Loucy (cell line): ENCODE measurements around the gene P4HB.

ENCODE experiments used
- H2AFZ ChIP-seq: fragments of 200-600 bp; sonication (generic); 2 replicates; pipeline ENCODE4 v1.6.0; 2016; ENCODE audit warnings: antibody characterized with exemption, mild to moderate bottlenecking, low read length, moderate library complexity
- H3F3A ChIP-seq: fragments of 200-600 bp; 2 replicates; pipeline ENCODE4 v1.6.0; 2016; ENCODE audit warnings: antibody characterized with exemption, low read depth, mild to moderate bottlenecking
- H3K27me3 ChIP-seq: fragments of 200-600 bp; sonication (generic); 2 replicates; pipeline ENCODE4 v1.6.1; 2014; ENCODE audit warnings: low read length, mild to moderate bottlenecking; ENCODE audit not compliant: insufficient read depth, poor library complexity, severe bottlenecking
- H3K36me3 ChIP-seq: fragments of 200-600 bp; sonication (generic); 2 replicates; pipeline ENCODE4 v1.6.1; 2016; ENCODE audit warnings: low read length; ENCODE audit not compliant: insufficient read depth
- H3K4me1 ChIP-seq: fragments of 200-600 bp; sonication (generic); 2 replicates; pipeline ENCODE4 v1.5.1; 2014; ENCODE audit warnings: low read length, mild to moderate bottlenecking; ENCODE audit not compliant: insufficient read depth, poor library complexity, severe bottlenecking
- H3K4me2 ChIP-seq: fragments of 200-600 bp; sonication (generic); 2 replicates; pipeline ENCODE4 v1.6.0; 2014; ENCODE audit warnings: antibody characterized with exemption, low read length, low read depth, mild to moderate bottlenecking; ENCODE audit not compliant: poor library complexity, severe bottlenecking
- H3K4me3 ChIP-seq: fragments of 200-600 bp; sonication (generic); 2 replicates; pipeline ENCODE4 v1.5.1; 2014; ENCODE audit warnings: low read length, mild to moderate bottlenecking, mixed read lengths; ENCODE audit not compliant: poor library complexity, severe bottlenecking
- H3K79me2 ChIP-seq: fragments of 200-600 bp; sonication (generic); 2 replicates; pipeline ENCODE4 v1.6.1; 2014; ENCODE audit warnings: low read length; ENCODE audit not compliant: insufficient read depth
- H3K9ac ChIP-seq: fragments of 200-600 bp; sonication (generic); 2 replicates; pipeline ENCODE4 v1.6.0; 2014; ENCODE audit warnings: mild to moderate bottlenecking, low read depth, low read length, moderate library complexity; ENCODE audit not compliant: poor library complexity, severe bottlenecking
- H3K9me2 ChIP-seq: fragments of 200-600 bp; sonication (generic); replicated peaks from 2 replicates; pipeline ENCODE4 v1.6.1; 2016; ENCODE audit warnings: low read depth, low read length, mixed read lengths
- H3K9me3 ChIP-seq: fragments of 200-600 bp; sonication (generic); 2 replicates; pipeline ENCODE4 v1.6.1; 2014; ENCODE audit warnings: mild to moderate bottlenecking, antibody characterized with exemption, low read length, low read depth; ENCODE audit not compliant: insufficient read depth
- H4K20me1 ChIP-seq: fragments of 200-600 bp; sonication (generic); 2 replicates; pipeline ENCODE4 v1.6.0; 2014; ENCODE audit warnings: antibody characterized with exemption, low read length, mild to moderate bottlenecking; ENCODE audit not compliant: insufficient read depth, poor library complexity, severe bottlenecking
- EZH2phosphoT487 ChIP-seq: fragments of 200-600 bp; IDR thresholded peaks from 2 replicates; pipeline ENCODE4 v1.6.1; 2018; ENCODE audit warnings: antibody characterized with exemption, mild to moderate bottlenecking, moderate library complexity, borderline replicate concordance
- TF ChIP-seq, protein P1 (sequence below): fragments of 200-600 bp; sonication (generic); conservative IDR thresholded peaks from 2 replicates; pipeline ENCODE4 v1.5.1; 2014; ENCODE audit warnings: mild to moderate bottlenecking, antibody characterized with exemption, low read length

Gene P4HB

DNA sequence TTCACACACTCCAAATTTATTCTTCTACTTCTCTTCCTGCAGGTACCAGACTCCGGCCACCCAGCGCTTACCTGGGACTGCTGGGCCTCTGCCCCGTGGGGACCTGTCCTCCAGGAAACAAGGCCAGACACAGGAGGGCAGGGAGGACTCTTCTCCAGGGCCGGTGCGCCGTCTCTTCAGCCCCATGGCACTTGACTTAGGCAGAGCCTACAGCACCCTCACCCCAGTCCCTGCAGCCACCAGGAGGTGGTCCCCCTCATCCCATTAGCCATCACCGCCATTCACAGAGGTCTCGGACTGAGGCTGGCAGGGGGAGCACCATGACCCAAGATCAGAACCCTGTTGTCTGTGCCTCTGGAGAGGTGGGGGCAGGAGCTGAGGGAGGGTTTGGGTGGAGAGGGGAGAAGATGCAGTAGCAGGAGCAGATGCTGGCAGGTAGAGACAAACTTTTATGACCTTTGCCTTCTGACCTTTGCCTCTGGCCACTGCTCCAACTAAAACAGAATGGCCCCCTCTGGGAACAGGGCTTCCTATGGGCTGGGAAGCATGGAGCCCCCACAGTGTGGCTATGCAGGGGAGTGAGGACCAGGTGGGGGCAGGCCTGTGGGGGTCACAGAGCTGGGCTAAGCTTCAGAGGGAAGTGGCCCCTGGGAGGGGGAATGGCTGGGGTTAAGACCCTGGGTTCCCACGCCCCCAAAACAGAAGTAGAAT is 58.1 kb downstream of the P4HB start:
- no peak overlapping the region for H2AFZ ChIP-seq
- TF ChIP-seq, protein P1, sequence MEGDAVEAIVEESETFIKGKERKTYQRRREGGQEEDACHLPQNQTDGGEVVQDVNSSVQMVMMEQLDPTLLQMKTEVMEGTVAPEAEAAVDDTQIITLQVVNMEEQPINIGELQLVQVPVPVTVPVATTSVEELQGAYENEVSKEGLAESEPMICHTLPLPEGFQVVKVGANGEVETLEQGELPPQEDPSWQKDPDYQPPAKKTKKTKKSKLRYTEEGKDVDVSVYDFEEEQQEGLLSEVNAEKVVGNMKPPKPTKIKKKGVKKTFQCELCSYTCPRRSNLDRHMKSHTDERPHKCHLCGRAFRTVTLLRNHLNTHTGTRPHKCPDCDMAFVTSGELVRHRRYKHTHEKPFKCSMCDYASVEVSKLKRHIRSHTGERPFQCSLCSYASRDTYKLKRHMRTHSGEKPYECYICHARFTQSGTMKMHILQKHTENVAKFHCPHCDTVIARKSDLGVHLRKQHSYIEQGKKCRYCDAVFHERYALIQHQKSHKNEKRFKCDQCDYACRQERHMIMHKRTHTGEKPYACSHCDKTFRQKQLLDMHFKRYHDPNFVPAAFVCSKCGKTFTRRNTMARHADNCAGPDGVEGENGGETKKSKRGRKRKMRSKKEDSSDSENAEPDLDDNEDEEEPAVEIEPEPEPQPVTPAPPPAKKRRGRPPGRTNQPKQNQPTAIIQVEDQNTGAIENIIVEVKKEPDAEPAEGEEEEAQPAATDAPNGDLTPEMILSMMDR: no peak
- no peak for TF ChIP-seq EZH2phosphoT487
- no peaks in the 10 kb centered on the region for H4K20me1 ChIP-seq
- H3K79me2 ChIP-seq: no peaks in the 10 kb centered on the region
- H3F3A ChIP-seq: no peaks in the 10 kb centered on the region
- no peaks in the 10 kb centered on the region for H3K4me1 ChIP-seq
- no peaks in the 10 kb centered on the region for H3K9me3 ChIP-seq
- H3K4me3 ChIP-seq: no peak overlapping the region
- H3K4me2 ChIP-seq: no peak overlapping the region
- H3K27me3 ChIP-seq: no peaks in the 10 kb centered on the region
- H3K36me3 ChIP-seq: no peaks in the 10 kb centered on the region
- no peak overlapping the region for H3K9ac ChIP-seq
- H3K9me2 ChIP-seq: no peaks in the 10 kb centered on the region

DNA sequence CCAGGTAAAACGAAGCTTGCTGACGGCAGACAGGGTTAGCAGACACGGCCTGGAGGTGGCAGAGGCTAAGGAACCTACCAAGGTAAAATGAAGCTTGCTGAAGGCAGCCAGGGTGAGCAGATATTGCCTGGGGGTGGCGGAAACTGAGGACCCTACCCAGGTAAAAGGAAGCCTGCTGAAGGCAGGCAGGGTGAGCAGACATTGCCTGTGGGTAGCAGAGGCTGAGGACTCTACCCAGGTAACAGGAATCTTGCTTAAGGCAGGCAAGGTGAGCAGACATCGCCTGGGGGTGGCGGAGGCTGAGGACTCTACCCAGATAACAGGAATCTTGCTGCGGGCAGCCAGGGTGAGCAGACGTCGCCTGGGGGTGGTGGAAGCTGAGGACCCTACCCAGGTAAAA is 59.0 kb downstream of the P4HB start:
- Histone ChIP-seq H4K20me1 (no peaks in the 10 kb centered on the region), H3K9ac (no peak overlapping the region), H3K9me2 (no peaks in the 10 kb centered on the region), H3K79me2 (no peaks in the 10 kb centered on the region), H3F3A (no peaks in the 10 kb centered on the region), H3K9me3 (no peaks in the 10 kb centered on the region), H3K27me3 (no peaks in the 10 kb centered on the region), H3K4me2 (no peak overlapping the region), H3K4me1 (no peaks in the 10 kb centered on the region), H2AFZ (no peak overlapping the region), H3K36me3 (no peaks in the 10 kb centered on the region), H3K4me3 (no peak overlapping the region)
- TF ChIP-seq, protein P1: no peak
- no peak for TF ChIP-seq EZH2phosphoT487

DNA sequence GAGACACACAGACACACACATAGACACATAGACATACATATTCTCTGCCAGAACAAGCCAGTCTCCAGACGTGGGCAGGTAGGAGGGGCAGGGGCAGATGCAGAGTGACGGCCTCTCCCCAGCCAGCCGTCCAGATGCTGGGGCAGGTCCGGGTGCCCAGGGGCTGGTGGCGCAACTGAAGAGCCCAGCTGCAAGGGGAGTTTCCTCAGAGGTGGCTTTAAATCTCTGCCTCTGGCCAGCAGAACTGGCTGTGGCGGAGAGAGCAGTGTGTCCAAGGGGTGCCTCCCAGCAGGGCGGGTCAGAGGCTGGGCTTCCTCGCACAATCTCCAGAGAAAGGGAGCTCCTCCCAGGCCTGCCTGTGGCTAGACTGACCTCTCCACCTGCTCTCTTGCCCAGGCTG is 65.8 kb downstream of the P4HB start:
- Histone ChIP-seq H3K79me2 (no peaks in the 10 kb centered on the region), H3K9ac (no peak overlapping the region), H3K9me2 (no peaks in the 10 kb centered on the region), H3F3A (no peaks in the 10 kb centered on the region), H4K20me1 (no peaks in the 10 kb centered on the region), H3K4me3 (no peak overlapping the region), H3K27me3 (no peaks in the 10 kb centered on the region), H2AFZ (no peak overlapping the region), H3K9me3 (no peaks in the 10 kb centered on the region), H3K4me2 (no peak overlapping the region), H3K36me3 (no peaks in the 10 kb centered on the region), H3K4me1 (no peaks in the 10 kb centered on the region)
- TF ChIP-seq, protein P1: no peak
- TF ChIP-seq EZH2phosphoT487: no peak
